ENCODE measurements around the gene AKAP13.

AKAP13 gene

DNA sequence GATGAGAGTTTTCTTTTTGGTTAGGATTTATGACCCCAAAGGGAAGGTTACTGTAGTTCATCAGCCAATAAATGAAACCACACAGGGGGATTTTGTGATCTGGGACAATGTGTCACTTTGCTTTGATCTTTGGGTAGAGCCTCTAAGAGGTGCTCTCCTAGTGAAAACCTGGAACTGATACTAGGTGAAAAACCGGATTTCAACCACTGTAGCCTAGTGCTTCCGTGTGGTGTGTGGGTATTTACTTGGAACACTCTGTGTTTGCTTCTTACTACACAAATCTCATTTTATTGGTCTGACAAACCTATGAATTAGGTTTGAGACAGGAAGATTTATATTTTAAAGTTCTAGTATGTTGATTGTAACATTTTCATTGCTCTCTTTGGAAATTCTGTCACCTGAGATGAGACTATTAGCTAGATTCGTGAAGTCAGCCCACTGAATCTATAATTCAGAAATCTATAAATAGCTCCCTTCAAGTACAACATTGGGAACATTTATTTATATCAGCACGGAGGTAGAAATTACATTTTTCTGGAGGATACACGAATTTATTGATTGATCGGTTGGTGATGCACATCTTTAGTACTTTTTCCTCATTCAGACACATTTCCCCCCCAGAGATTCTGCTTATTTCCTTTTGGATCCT, 119.8 kb downstream of the AKAP13 start:
- Histone ChIP-seq H3K9ac (ENCODE audit: low read depth, low read length) (no peak overlapping the region), H3K27ac (ENCODE audit: low read length) (no peak overlapping the region), H3K9me3 (ENCODE audit: insufficient read depth, low read depth, low read length) (no peaks in the 10 kb centered on the region), H3K27me3 (ENCODE audit: insufficient read depth, low read length) (no peaks in the 10 kb centered on the region), H3K36me3 (ENCODE audit: insufficient read depth, low read depth, low read length) (no peaks in the 10 kb centered on the region), H3K4me1 (ENCODE audit: insufficient read depth, low read length) (peaks cover 31% of the 10 kb centered on the region; the same call in 1 of the 2 replicates), H3K4me3 (ENCODE audit: low read length) (no peak overlapping the region)

DNA sequence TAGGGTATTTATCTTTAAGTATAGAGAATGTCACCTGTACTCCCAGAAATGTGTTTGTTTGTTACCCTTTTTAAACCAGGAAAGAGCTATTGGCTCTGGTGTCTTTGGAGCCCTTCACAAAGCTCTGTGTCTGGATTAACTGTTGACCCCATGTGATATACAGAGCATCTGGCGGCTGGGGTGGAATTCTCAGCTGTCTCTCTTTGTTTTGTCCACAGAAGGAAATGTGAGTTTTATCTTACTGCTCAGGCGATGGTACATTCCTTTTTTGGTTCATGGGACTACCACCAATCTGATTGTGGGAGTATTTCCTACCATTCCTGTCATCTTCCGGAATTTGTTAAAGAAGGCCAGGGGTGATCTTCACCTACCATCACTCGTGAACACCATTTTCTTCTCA, 120.3 kb downstream of the AKAP13 start:
- no peaks in the 10 kb centered on the region for H3K9me3 ChIP-seq (ENCODE audit: insufficient read depth, low read depth, low read length)
- H3K9ac ChIP-seq (ENCODE audit: low read depth, low read length) = no peak overlapping the region
- H3K4me1 ChIP-seq (ENCODE audit: insufficient read depth, low read length) = peaks cover 31% of the 10 kb centered on the region; the same call in 1 of the 2 replicates
- no peaks in the 10 kb centered on the region for H3K27me3 ChIP-seq (ENCODE audit: insufficient read depth, low read length)
- H3K36me3 ChIP-seq (ENCODE audit: insufficient read depth, low read depth, low read length) = no peaks in the 10 kb centered on the region
- H3K27ac ChIP-seq (ENCODE audit: low read length) = no peak overlapping the region
- no peak overlapping the region for H3K4me3 ChIP-seq (ENCODE audit: low read length)

DNA sequence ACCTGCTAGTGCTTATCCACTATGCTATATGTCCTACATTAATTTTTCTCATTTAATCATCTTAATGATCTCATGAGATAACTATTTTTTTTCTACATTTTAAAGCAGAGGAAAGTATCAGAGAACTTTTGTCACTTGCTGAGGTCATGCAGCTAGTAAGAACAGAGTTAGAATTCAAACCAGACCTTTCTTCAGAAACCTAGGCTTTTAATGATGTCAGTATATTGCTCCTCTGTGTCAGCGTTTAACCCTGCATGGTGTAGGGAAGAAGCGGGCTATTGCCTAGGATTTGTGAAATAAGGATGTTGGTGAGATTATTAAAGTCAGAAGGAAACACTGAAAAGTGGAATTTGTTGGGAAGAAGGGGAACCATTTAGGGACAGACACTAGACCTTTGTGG, 121.2 kb downstream of the AKAP13 start:
- peaks cover 28% of the 10 kb centered on the region; the same call in 1 of the 2 replicates for H3K4me1 ChIP-seq (ENCODE audit: insufficient read depth, low read length)
- no peaks in the 10 kb centered on the region for H3K9me3 ChIP-seq (ENCODE audit: insufficient read depth, low read depth, low read length)
- no peaks in the 10 kb centered on the region for H3K36me3 ChIP-seq (ENCODE audit: insufficient read depth, low read depth, low read length)
- no peak overlapping the region for H3K4me3 ChIP-seq (ENCODE audit: low read length)
- no peak overlapping the region for H3K9ac ChIP-seq (ENCODE audit: low read depth, low read length)
- no peak overlapping the region for H3K27ac ChIP-seq (ENCODE audit: low read length)
- H3K27me3 ChIP-seq (ENCODE audit: insufficient read depth, low read length) = no peaks in the 10 kb centered on the region

DNA sequence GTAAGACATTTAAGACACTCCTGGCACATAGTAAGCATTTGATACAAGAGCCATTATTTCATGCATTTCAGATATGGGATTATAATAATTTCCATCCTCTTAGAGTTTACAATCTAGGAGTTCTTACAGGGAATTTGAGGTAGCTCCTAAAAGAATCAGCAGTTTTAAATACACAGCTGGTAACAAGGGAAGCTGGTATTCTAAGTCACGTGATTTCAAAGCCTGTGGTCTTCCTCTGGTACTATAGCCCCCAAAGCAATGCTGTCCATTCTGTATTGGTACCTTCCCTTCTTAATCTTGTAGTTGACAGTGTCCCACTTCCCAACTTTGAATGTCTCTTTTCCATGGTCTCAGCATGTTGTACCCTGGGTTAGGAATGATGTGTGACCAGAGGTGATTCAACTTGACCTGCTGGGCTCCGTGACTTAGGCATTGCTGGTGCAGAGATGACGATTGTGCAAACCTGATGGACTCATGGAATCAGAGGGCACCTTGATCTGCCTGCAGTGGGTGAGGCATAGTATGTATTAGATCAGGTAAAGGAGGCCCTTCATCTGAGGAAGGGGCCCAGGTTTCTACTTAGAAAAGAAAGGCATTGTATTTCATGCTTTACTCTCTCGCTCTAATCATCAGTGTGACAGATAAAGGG, 122.9 kb downstream of the AKAP13 start:
- Histone ChIP-seq H3K36me3 (ENCODE audit: insufficient read depth, low read depth, low read length) (no peaks in the 10 kb centered on the region), H3K4me1 (ENCODE audit: insufficient read depth, low read length) (peaks cover 28% of the 10 kb centered on the region; the same call in 1 of the 2 replicates), H3K27me3 (ENCODE audit: insufficient read depth, low read length) (no peaks in the 10 kb centered on the region), H3K9ac (ENCODE audit: low read depth, low read length) (no peak overlapping the region), H3K27ac (ENCODE audit: low read length) (no peak overlapping the region), H3K9me3 (ENCODE audit: insufficient read depth, low read depth, low read length) (no peaks in the 10 kb centered on the region), H3K4me3 (ENCODE audit: low read length) (no peak overlapping the region)

DNA sequence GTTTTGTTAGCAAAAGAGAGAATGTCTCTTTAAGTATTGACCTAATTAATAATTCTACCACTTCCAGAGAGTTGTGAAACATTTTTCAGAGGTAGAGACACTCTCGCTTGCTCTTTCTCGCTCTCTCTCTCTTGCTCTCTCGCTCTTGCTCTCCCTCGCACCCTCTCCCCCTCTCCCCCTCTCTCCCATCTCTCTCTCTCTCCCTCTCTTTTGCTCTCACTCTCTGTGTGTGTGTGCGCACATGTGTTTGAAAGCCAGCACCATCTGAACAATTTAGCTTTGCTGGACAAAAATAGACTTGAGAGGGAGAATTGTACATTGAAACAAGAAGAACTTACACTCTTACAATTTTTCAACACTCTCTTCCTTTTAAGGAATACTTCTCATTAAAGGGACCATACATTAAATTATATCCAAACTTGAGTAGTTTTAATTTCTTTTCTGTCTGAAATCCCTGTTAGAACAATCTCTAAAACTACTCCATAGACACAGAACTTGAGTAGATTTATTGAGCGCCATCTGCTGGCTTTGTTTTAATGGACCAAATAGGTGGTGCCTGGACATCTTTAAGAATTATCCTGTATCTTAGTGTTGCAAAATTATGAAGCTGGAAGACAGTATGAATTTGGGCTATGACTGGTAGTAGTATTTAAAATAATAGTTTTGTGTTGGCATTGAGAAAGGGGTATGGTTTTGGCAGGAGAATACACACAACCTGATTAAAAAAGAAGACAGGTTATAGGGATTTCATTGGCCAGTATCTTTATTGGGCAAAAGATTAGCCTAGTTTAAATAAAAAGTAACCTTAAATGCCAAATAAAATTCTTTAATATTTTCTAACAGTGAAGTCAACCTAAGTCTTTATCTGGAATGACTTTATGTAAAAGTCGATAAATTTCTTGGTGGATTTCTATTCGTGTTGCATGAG, 124.6 kb downstream of the AKAP13 start:
- peaks cover 10% of the 10 kb centered on the region; the same call in 1 of the 2 replicates for H3K4me1 ChIP-seq (ENCODE audit: insufficient read depth, low read length)
- no peaks in the 10 kb centered on the region for H3K36me3 ChIP-seq (ENCODE audit: insufficient read depth, low read depth, low read length)
- no peaks in the 10 kb centered on the region for H3K27me3 ChIP-seq (ENCODE audit: insufficient read depth, low read length)
- H3K4me3 ChIP-seq (ENCODE audit: low read length) = no peak overlapping the region
- no peak overlapping the region for H3K9ac ChIP-seq (ENCODE audit: low read depth, low read length)
- no peaks in the 10 kb centered on the region for H3K9me3 ChIP-seq (ENCODE audit: insufficient read depth, low read depth, low read length)
- H3K27ac ChIP-seq (ENCODE audit: low read length) = no peak overlapping the region

DNA sequence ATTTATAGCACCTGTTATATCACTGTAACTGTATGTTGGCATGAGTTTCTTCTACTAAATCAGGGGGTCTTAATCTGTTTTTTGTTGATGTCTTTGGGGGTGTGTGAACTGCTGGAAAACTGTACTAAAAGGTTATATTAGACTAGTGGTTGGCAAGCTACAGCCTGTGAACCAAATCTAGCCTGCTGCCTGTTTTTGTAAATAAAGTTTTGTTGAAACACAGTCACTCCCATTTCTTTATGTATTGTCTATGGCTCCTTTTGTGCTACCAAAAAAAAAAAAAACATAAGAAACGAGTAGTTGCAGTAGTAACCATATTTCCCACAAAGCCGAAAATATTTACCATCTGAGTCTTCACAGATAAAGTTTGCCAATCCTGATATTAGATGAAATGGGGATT, 126.7 kb downstream of the AKAP13 start:
- Histone ChIP-seq H3K4me1 (ENCODE audit: insufficient read depth, low read length) (peaks cover 10% of the 10 kb centered on the region), H3K36me3 (ENCODE audit: insufficient read depth, low read depth, low read length) (no peaks in the 10 kb centered on the region), H3K9me3 (ENCODE audit: insufficient read depth, low read depth, low read length) (no peaks in the 10 kb centered on the region), H3K27me3 (ENCODE audit: insufficient read depth, low read length) (no peaks in the 10 kb centered on the region), H3K27ac (ENCODE audit: low read length) (no peak overlapping the region), H3K4me3 (ENCODE audit: low read length) (no peak overlapping the region), H3K9ac (ENCODE audit: low read depth, low read length) (no peak overlapping the region)

DNA sequence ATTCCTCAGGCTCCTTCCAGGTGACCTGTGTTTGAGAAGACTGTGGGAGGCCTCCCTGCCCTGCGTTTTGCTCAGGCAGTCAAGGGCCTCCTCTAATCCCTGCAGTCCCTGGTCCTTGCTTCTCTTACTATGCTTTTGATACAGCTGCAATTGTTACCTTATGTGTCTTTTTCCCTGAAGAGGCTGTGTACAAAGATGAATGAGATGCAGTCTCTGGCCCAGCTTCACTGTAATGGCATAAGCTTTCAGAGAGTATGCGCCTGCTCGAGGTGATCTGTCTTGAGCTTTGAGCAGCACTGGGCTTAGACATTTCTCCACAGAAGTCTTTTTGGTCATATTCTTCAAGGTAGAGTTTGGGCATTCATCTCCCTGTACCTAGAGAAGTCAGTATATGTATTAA, 129.6 kb downstream of the AKAP13 start:
- peaks cover 5% of the 10 kb centered on the region for H3K4me1 ChIP-seq (ENCODE audit: insufficient read depth, low read length)
- no peaks in the 10 kb centered on the region for H3K36me3 ChIP-seq (ENCODE audit: insufficient read depth, low read depth, low read length)
- H3K4me3 ChIP-seq (ENCODE audit: low read length) = no peak overlapping the region
- H3K9ac ChIP-seq (ENCODE audit: low read depth, low read length) = no peak overlapping the region
- H3K27me3 ChIP-seq (ENCODE audit: insufficient read depth, low read length) = no peaks in the 10 kb centered on the region
- H3K27ac ChIP-seq (ENCODE audit: low read length) = no peak overlapping the region
- H3K9me3 ChIP-seq (ENCODE audit: insufficient read depth, low read depth, low read length) = no peaks in the 10 kb centered on the region

DNA sequence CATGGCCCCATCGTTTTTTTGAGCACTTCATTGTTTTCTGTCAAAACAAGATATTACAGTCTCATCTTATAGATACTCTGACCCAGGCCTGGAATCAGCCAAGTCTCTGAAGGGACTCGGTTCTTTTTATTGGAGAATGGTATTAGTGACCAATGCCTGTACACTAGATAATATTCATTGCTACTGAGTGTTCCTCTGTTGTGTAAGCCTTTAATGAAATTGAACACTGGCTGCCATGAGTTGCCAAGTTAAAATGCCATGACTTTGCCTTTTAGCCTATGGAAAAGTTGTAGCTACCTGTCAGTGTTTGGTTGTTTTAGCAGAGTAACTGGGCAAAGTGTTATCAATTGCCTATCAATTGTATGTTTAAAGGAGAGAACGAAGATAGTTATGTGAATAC, 134.0 kb downstream of the AKAP13 start:
- Histone ChIP-seq H3K27ac (ENCODE audit: low read length) (no peak overlapping the region), H3K9ac (ENCODE audit: low read depth, low read length) (no peak overlapping the region), H3K4me1 (ENCODE audit: insufficient read depth, low read length) (peaks cover 18% of the 10 kb centered on the region), H3K9me3 (ENCODE audit: insufficient read depth, low read depth, low read length) (no peaks in the 10 kb centered on the region), H3K36me3 (ENCODE audit: insufficient read depth, low read depth, low read length) (no peaks in the 10 kb centered on the region), H3K27me3 (ENCODE audit: insufficient read depth, low read length) (no peaks in the 10 kb centered on the region), H3K4me3 (ENCODE audit: low read length) (no peak overlapping the region)

DNA sequence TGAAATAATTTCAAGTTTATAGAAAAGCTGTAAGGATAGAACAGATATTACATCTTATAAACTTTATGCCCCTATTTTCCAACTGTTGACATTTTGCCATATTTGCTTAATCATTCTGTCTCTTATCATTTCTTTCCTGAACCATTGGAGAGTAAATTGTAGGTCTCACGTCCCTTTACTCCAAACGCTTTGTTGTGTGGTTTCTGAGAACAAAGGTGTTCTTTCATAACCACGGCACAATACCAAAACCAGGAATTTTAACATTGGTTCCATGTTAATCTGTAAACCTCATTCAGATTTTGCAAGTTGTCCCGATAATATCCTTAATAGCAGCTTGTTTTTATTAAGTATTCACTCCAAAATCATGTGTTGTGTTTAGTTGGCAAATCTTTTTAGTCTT, 134.8 kb downstream of the AKAP13 start:
- Histone ChIP-seq H3K9me3 (ENCODE audit: insufficient read depth, low read depth, low read length) (no peaks in the 10 kb centered on the region), H3K9ac (ENCODE audit: low read depth, low read length) (no peak overlapping the region), H3K4me3 (ENCODE audit: low read length) (no peak overlapping the region), H3K36me3 (ENCODE audit: insufficient read depth, low read depth, low read length) (no peaks in the 10 kb centered on the region), H3K27ac (ENCODE audit: low read length) (no peak overlapping the region), H3K27me3 (ENCODE audit: insufficient read depth, low read length) (no peaks in the 10 kb centered on the region), H3K4me1 (ENCODE audit: insufficient read depth, low read length) (peaks cover 18% of the 10 kb centered on the region)

DNA sequence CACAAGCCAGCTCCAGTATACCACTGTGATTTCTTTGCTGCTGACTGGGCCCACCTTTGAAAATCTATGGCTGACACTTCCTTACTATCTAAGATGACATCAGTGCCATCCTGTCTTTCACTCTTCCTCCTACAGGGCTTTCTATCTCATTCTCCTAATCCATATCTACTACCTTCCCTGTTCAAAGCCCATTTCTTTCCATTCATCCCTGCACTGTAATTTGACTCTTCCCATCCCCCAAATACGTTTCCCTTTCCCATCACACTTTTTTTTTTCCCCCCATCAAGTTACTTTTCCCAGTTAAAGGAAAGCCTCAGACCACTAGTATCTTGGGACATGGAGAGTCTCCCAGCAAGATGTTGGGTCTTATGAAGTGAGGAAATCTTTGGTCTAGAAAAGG, 136.7 kb downstream of the AKAP13 start:
- H3K27me3 ChIP-seq (ENCODE audit: insufficient read depth, low read length) = no peaks in the 10 kb centered on the region
- H3K9ac ChIP-seq (ENCODE audit: low read depth, low read length) = no peak overlapping the region
- no peak overlapping the region for H3K27ac ChIP-seq (ENCODE audit: low read length)
- no peaks in the 10 kb centered on the region for H3K9me3 ChIP-seq (ENCODE audit: insufficient read depth, low read depth, low read length)
- H3K4me1 ChIP-seq (ENCODE audit: insufficient read depth, low read length) = peaks cover 15% of the 10 kb centered on the region
- no peak overlapping the region for H3K4me3 ChIP-seq (ENCODE audit: low read length)
- peaks cover 4% of the 10 kb centered on the region; the same call in 1 of the 2 replicates for H3K36me3 ChIP-seq (ENCODE audit: insufficient read depth, low read depth, low read length)

DNA sequence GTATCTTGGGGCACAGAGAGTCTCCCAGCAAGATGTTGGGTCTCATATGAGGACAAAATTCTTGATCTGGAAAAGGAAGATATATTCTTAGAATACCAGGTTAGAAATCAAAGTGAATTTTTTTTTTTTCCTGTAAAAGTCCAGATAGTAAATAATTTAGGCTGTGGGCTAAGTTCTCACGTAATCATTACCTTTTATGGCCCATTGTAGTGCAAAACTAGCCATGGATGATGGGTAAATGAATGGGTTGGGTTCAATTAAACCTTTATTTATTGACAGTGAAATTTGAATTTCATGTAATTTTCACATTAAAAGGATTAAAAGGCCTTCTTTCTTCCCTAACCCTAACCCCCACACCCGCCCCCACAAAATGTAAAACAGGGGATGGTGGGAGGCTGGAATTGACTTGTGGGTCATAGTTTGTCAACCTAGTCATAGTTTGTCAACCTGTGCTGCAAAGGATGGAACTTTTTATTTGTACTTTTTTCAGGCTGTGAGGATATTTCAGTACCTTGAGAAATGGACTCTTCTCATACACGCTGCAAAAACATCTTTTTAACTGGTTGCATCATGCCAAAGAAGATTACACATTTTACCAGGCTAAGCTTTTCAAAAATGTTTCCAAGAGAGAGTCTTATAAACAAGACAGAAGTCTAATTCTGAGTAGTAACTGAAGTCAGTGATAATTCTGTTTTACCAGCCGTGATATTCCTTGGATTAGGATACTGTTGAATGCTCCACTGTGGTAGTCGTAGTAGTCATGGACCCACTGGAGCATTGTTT, 138.8 kb downstream of the AKAP13 start:
- no peak overlapping the region for H3K9ac ChIP-seq (ENCODE audit: low read depth, low read length)
- no peaks in the 10 kb centered on the region for H3K9me3 ChIP-seq (ENCODE audit: insufficient read depth, low read depth, low read length)
- no peak overlapping the region for H3K4me3 ChIP-seq (ENCODE audit: low read length)
- no peak overlapping the region for H3K27ac ChIP-seq (ENCODE audit: low read length)
- peaks cover 12% of the 10 kb centered on the region for H3K4me1 ChIP-seq (ENCODE audit: insufficient read depth, low read length)
- H3K27me3 ChIP-seq (ENCODE audit: insufficient read depth, low read length) = no peaks in the 10 kb centered on the region
- peaks cover 7% of the 10 kb centered on the region; the same call in 1 of the 2 replicates for H3K36me3 ChIP-seq (ENCODE audit: insufficient read depth, low read depth, low read length)

Measured in iPS-20b (cell line).